Measurements from ENCODE around the gene C20orf204. TPM values are rescaled to one million over a fixed set of nuclear protein-coding genes. Genes with fewer than 3 reads are reported as not detected.

Gene C20orf204
- total RNA-seq, 3 donors from 2014 or later: 0.66 to 1.3 (median 1.1) TPM

- H3K9me3 ChIP-seq: no peaks in the 10 kb centered on the region
- intact Hi-C loops (cut with DNase I; ENCODE audit: low total_unique reads): no loop called here
- TF ChIP-seq POLR2A (IDR thresholded peaks at IDR 0.05): no peak
- TF ChIP-seq, protein P1, sequence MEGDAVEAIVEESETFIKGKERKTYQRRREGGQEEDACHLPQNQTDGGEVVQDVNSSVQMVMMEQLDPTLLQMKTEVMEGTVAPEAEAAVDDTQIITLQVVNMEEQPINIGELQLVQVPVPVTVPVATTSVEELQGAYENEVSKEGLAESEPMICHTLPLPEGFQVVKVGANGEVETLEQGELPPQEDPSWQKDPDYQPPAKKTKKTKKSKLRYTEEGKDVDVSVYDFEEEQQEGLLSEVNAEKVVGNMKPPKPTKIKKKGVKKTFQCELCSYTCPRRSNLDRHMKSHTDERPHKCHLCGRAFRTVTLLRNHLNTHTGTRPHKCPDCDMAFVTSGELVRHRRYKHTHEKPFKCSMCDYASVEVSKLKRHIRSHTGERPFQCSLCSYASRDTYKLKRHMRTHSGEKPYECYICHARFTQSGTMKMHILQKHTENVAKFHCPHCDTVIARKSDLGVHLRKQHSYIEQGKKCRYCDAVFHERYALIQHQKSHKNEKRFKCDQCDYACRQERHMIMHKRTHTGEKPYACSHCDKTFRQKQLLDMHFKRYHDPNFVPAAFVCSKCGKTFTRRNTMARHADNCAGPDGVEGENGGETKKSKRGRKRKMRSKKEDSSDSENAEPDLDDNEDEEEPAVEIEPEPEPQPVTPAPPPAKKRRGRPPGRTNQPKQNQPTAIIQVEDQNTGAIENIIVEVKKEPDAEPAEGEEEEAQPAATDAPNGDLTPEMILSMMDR (IDR thresholded peaks at IDR 0.05): no peak
- no peak for TF ChIP-seq POLR2AphosphoS5 (IDR thresholded peaks at IDR 0.05)
- no peaks in the 10 kb centered on the region for H3K36me3 ChIP-seq
- no peaks in the 10 kb centered on the region for H3K27me3 ChIP-seq
- peaks cover 8 to 9% of the 10 kb centered on the region in 2 donors for H3K4me1 ChIP-seq
- no peak overlapping the region for H3K4me3 ChIP-seq
- no peak for DNase-seq (ENCODE audit: low spot score in 2 of 2)
- no peak overlapping the region for H3K27ac ChIP-seq
Observed at GRCh38 chr20:64074184-64074789, 38.3 kb downstream of the C20orf204 start.

- intact Hi-C loops (cut with DNase I; ENCODE audit: low total_unique reads): no loop called here
- Histone ChIP-seq H3K36me3 (no peaks in the 10 kb centered on the region), H3K27me3 (no peaks in the 10 kb centered on the region), H3K4me1 (peaks cover 8 to 9% of the 10 kb centered on the region in 2 donors), H3K4me3 (no peak overlapping the region), H3K9me3 (no peaks in the 10 kb centered on the region), H3K27ac (no peak overlapping the region)
- TF ChIP-seq POLR2A (IDR thresholded peaks at IDR 0.05): no peak
- TF ChIP-seq, protein P1 (IDR thresholded peaks at IDR 0.05): no peak
- TF ChIP-seq POLR2AphosphoS5 (IDR thresholded peaks at IDR 0.05): no peak
- DNase-seq (ENCODE audit: low spot score in 2 of 2): no peak
Observed at GRCh38 chr20:64074963-64075362, 39.0 kb downstream of the C20orf204 start.

GRCh38 chr20:64075556-64075955, 39.6 kb downstream of the C20orf204 start:
- Histone ChIP-seq H3K9me3 (no peaks in the 10 kb centered on the region), H3K27ac (no peak overlapping the region), H3K4me3 (no peak overlapping the region), H3K4me1 (peaks cover 8 to 9% of the 10 kb centered on the region in 2 donors), H3K36me3 (no peaks in the 10 kb centered on the region), H3K27me3 (no peaks in the 10 kb centered on the region)
- TF ChIP-seq POLR2A (IDR thresholded peaks at IDR 0.05) (no peak), POLR2AphosphoS5 (IDR thresholded peaks at IDR 0.05) (no peak)
- TF ChIP-seq, protein P1 (IDR thresholded peaks at IDR 0.05): no peak
- DNase-seq (ENCODE audit: low spot score in 2 of 2): no peak
- intact Hi-C loops (cut with DNase I; ENCODE audit: low total_unique reads): no loop called here

DNA sequence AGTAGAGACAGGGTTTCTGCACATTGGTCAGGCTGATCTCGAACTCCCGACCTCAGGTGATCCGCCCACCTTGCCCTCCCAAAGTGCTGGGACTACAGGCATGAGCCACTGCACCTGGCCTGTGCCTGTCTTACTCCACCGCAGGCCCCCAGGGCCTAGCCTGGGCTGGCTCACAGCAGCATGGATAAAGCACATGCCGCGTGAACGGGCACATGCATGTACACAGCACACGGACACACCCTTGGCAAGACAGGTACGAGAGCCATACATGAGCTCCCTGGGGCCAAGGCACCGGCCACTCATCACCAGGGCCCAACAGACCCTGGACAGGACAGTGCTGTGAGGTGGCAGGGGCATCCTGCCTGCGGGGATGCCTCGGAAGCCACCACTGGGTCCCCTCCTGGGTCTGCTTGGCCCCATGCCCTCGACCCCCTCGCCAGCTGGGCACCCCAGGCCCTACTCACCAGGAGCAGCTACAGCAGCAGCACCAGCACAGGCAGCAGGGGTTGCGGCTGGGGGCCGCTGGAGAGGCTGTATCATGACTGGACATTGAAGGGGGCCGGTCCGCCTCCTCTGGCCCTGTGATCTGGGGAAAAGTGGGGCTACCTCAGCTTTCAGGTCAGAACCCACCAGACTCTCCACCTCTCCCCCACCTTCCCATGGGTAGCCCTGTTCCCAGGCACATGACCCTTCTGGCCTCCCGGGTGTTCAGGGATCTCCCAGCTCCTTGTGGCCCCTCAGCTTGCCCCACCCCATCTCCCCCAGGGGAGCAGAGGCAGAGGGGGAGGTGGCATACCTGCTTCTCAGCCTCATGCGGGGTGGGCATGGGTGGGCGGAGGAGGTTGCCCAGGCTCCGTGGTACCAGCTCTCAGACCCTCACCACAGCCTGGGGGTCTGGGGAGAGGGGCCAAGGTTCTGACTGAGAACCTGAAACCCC, 40.3 kb downstream of the C20orf204 start:
- Histone ChIP-seq H3K4me1 (peaks cover 8 to 9% of the 10 kb centered on the region in 2 donors), H3K4me3 (peak overlapping the region in 2 of 3 donors; percentile 11 to 60), H3K27me3 (no peaks in the 10 kb centered on the region), H3K9me3 (no peaks in the 10 kb centered on the region), H3K27ac (no peak overlapping the region), H3K36me3 (no peaks in the 10 kb centered on the region)
- intact Hi-C loops (cut with DNase I; ENCODE audit: low total_unique reads): no loop called here
- no peak for DNase-seq (ENCODE audit: low spot score in 2 of 2)
- TF ChIP-seq, protein P1 (IDR thresholded peaks at IDR 0.05): no peak
- TF ChIP-seq POLR2AphosphoS5 (IDR thresholded peaks at IDR 0.05) (no peak), POLR2A (IDR thresholded peaks at IDR 0.05) (no peak)

DNA sequence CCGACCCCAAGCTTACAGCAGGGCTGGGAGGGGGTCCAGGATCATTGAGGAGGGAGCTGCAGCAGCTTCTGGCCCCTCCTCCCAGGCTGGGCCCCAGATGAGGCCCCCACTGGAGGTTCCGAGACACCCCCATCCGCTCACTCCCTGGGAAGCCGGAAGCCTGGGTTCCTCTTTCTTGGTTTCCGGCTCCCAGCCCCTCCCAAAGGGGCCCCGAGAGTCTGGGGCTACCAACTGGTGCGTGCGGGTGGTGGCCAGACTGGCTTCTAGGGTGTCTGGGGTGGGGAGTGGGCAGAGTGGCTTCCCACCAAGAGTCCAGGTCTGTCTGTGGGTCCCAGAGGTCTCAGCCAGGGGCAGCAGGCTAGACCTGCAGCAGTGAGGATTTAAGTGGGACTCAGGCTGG, 41.1 kb downstream of the C20orf204 start:
- no peak overlapping the region for H3K27ac ChIP-seq
- H3K9me3 ChIP-seq: no peaks in the 10 kb centered on the region
- H3K36me3 ChIP-seq: no peaks in the 10 kb centered on the region
- peaks cover 8 to 9% of the 10 kb centered on the region in 2 donors for H3K4me1 ChIP-seq
- no peak for TF ChIP-seq POLR2AphosphoS5 (IDR thresholded peaks at IDR 0.05)
- TF ChIP-seq, protein P1 (IDR thresholded peaks at IDR 0.05): no peak
- TF ChIP-seq POLR2A (IDR thresholded peaks at IDR 0.05): no peak
- peak overlapping the region; percentile 60 to 78 (median 72) for H3K4me3 ChIP-seq
- no peak for DNase-seq (ENCODE audit: low spot score in 2 of 2)
- intact Hi-C loops (cut with DNase I; ENCODE audit: low total_unique reads): no loop called here
- no peaks in the 10 kb centered on the region for H3K27me3 ChIP-seq

All from breast epithelium (tissue), 4 donors.